Caco-2 (cell line): ENCODE data around the gene ITPR1. TPM values are rescaled to one million over a fixed set of nuclear protein-coding genes. Genes with fewer than 3 reads are reported as not detected.
"Not testable (repeated sequence)": the region's sequence is repeated elsewhere in the genome, so short reads cannot be mapped to it uniquely, and the experiment has no call there.

Experiments
- BruUV-seq: library from RNA; stranded (reverse); fragments of 400-500 nt; replicated peaks from 2 replicates; lab custom pipeline; 2021; lab: Mats Ljungman, UMichigan
- CTCF ChIA-PET: fragments of 300-600 bp; sonication (Branson Sonifier 250); formaldehyde crosslinking; loops from one replicate; lab custom pipeline; 2022; ENCODE audit warnings: antibody characterized with exemption; lab: Charles Lee
- POLR2A ChIA-PET: fragments of 300-600 bp; sonication (Branson Sonifier 250); formaldehyde crosslinking; loops from one replicate; lab custom pipeline; 2022; ENCODE audit warnings: antibody characterized with exemption; lab: Charles Lee
- DNase-seq, 2 experiments: peaks; one replicate each; pipeline versions ENCODE4 v3.0.0 to v3.0.0-alpha.2; 2020 to 2022
- H3K27me3 ChIP-seq: replicated peaks from 2 replicates; pipeline ENCODE4 v1.6.0; 2011; ENCODE audit warnings: low read length; ENCODE audit not compliant: control insufficient read depth, insufficient read depth
- H3K36me3 ChIP-seq: 2 replicates; pipeline ENCODE4 v1.5.1; 2011; ENCODE audit warnings: low read length; ENCODE audit not compliant: control insufficient read depth, insufficient read depth
- H3K4me1 ChIP-seq: fragments of 250-450 bp; sonication (Bioruptor Pico); 2 replicates; pipeline ENCODE4 v1.5.1; 2020; ENCODE audit warnings: mild to moderate bottlenecking
- H3K4me3 ChIP-seq: 2 replicates; pipeline ENCODE4 v1.5.1; 2011; ENCODE audit warnings: low read depth, mild to moderate bottlenecking, control low read depth, low read length
- H3K9me3 ChIP-seq: fragments of 250-450 bp; sonication (Bioruptor Pico); 2 replicates; pipeline ENCODE4 v1.5.1; 2020; ENCODE audit warnings: mild to moderate bottlenecking, moderate library complexity
- H3K27ac Mint-ChIP-seq: one replicate; pipeline ENCODE4 v1.8.0; 2022; ENCODE audit warnings: mixed read lengths; ENCODE audit not compliant: unreplicated experiment
- H3K27me3 Mint-ChIP-seq: one replicate; pipeline ENCODE4 v1.8.0; 2022; ENCODE audit warnings: mixed read lengths; ENCODE audit not compliant: insufficient read depth, unreplicated experiment
- H3K36me3 Mint-ChIP-seq: one replicate; pipeline ENCODE4 v1.8.0; 2022; ENCODE audit warnings: mild to moderate bottlenecking, mixed read lengths; ENCODE audit not compliant: insufficient read depth, unreplicated experiment
- H3K4me1 Mint-ChIP-seq: one replicate; pipeline ENCODE4 v1.8.0; 2022; ENCODE audit warnings: low read depth, mixed read lengths; ENCODE audit not compliant: unreplicated experiment
- H3K4me3 Mint-ChIP-seq: one replicate; pipeline ENCODE4 v1.8.0; 2022; ENCODE audit warnings: mild to moderate bottlenecking, moderate library complexity, mixed read lengths; ENCODE audit not compliant: unreplicated experiment
- H3K9me3 Mint-ChIP-seq: one replicate; pipeline ENCODE4 v1.8.0; 2022; ENCODE audit warnings: mixed read lengths; ENCODE audit not compliant: unreplicated experiment
- CTCF ChIP-seq, 2 experiments: fragments of 200-600 bp in 1 of 2; IDR thresholded peaks; 1 replicate in 1 of 2; 2 replicates in 1 of 2; pipeline versions ENCODE4 v1.5.1 to v1.8.0; 2011 to 2022; ENCODE audit warnings: antibody characterized with exemption in 1 of 2, control low read depth in 1 of 2, inconsistent platforms in 1 of 2, low read depth in 1 of 2, low read length in 1 of 2, mild to moderate bottlenecking in 1 of 2, moderate library complexity in 1 of 2; ENCODE audit not compliant: insufficient read depth in 1 of 2, severe bottlenecking in 1 of 2, unreplicated experiment in 1 of 2
- intact Hi-C: fragments of 100-400 bp; cut with micrococcal nuclease; formaldehyde crosslinking; loops from one replicate; pipeline ENCODE4 v1.10.0; 2022; ENCODE audit not compliant: unreplicated experiment
- total RNA-seq: library from RNA; stranded (reverse); gene quantifications from 2 replicates; pipeline ENCODE4 v1.2.3, GENCODE V29; 2022

The ITPR1 gene
- total RNA-seq, 1 experiment from 2014 or later = 10.4 TPM

GRCh38 chr3:4761759-4762158 lies 268.6 kb downstream of the ITPR1 start:
- peaks cover 25% of the 10 kb centered on the region for H3K9me3 Mint-ChIP-seq
- peaks cover 7% of the 10 kb centered on the region; the same call in 1 of the 2 replicates for H3K9me3 ChIP-seq
- DNase-seq = no peak
- no TSS peak for BruUV-seq
- ChIA-PET CTCF (no interaction called here), POLR2A (no interaction called here)
- no peak overlapping the region for H3K4me3 Mint-ChIP-seq
- intact Hi-C loops = no loop called here
- no peaks in the 10 kb centered on the region for H3K36me3 ChIP-seq
- TF ChIP-seq CTCF (IDR thresholded peaks at IDR 0.05; ENCODE audit: insufficient read depth in 1 of 2, low read depth in 1 of 2, low read length in 1 of 2, severe bottlenecking in 1 of 2, unreplicated experiment in 1 of 2) = no peak
- H3K27ac Mint-ChIP-seq = no peak overlapping the region
- H3K4me1 Mint-ChIP-seq = peaks cover 20% of the 10 kb centered on the region
- peaks cover 33% of the 10 kb centered on the region for H3K4me1 ChIP-seq
- peaks cover 11% of the 10 kb centered on the region for H3K36me3 Mint-ChIP-seq
- no peaks in the 10 kb centered on the region for H3K27me3 Mint-ChIP-seq
- H3K27me3 ChIP-seq = no peaks in the 10 kb centered on the region
- no peak overlapping the region for H3K4me3 ChIP-seq

GRCh38 chr3:4762481-4763230 lies 269.5 kb downstream of the ITPR1 start:
- H3K27me3 ChIP-seq, POLR2A ChIA-PET, DNase-seq, H3K4me3 ChIP-seq, H3K9me3 ChIP-seq, BruUV-seq, H3K36me3 ChIP-seq, H3K4me3 Mint-ChIP-seq, H3K27ac Mint-ChIP-seq, H3K27me3 Mint-ChIP-seq, CTCF ChIA-PET, intact Hi-C loops: not testable (repeated sequence)
- peaks cover 24% of the 10 kb centered on the region for H3K4me1 ChIP-seq
- Mint-ChIP-seq H3K4me1 (peaks cover 20% of the 10 kb centered on the region), H3K9me3 (peaks cover 27% of the 10 kb centered on the region), H3K36me3 (peaks cover 11% of the 10 kb centered on the region)

GRCh38 chr3:4763604-4764247 lies 270.6 kb downstream of the ITPR1 start:
- ChIA-PET POLR2A (no interaction called here), CTCF (no interaction called here)
- Mint-ChIP-seq H3K27ac (no peak overlapping the region), H3K27me3 (no peaks in the 10 kb centered on the region), H3K4me3 (no peak overlapping the region), H3K9me3 (peaks cover 27% of the 10 kb centered on the region), H3K36me3 (peaks cover 11% of the 10 kb centered on the region), H3K4me1 (peaks cover 9% of the 10 kb centered on the region)
- intact Hi-C loops = no loop called here
- Histone ChIP-seq H3K9me3 (peaks cover 7% of the 10 kb centered on the region; the same call in 1 of the 2 replicates), H3K4me1 (peaks cover 14% of the 10 kb centered on the region), H3K36me3 (no peaks in the 10 kb centered on the region), H3K4me3 (no peak overlapping the region), H3K27me3 (no peaks in the 10 kb centered on the region)
- TF ChIP-seq CTCF (IDR thresholded peaks at IDR 0.05; ENCODE audit: insufficient read depth in 1 of 2, low read depth in 1 of 2, low read length in 1 of 2, severe bottlenecking in 1 of 2, unreplicated experiment in 1 of 2) = no peak
- no peak for DNase-seq
- BruUV-seq = no TSS peak
